NCI-H524 (cell line): ENCODE data around the gene SRSF3.
"Not testable (repeated sequence)": the region's sequence is repeated elsewhere in the genome, so short reads cannot be mapped to it uniquely, and the experiment has no call there.

Experiments
- DNase-seq, 2 experiments: peaks; one replicate each; lab custom pipeline; 2025; lab: John Stamatoyannopoulos, UW

The SRSF3 gene

GRCh38 chr6:36604090-36605060 lies 10.2 kb downstream of the SRSF3 start:
- DNase-seq, result no peak

GRCh38 chr6:36605143-36605542 lies 11.0 kb downstream of the SRSF3 start:
- DNase-seq, result no peak

GRCh38 chr6:36605560-36606391 lies 11.6 kb downstream of the SRSF3 start:
- no peak for DNase-seq

- DNase-seq, result peak in 1 of 2 experiments; percentile 14
These were observed 13.1 kb downstream of the SRSF3 start for GRCh38 chr6:36607305-36607682.

- no peak for DNase-seq
These were observed 13.7 kb downstream of the SRSF3 start for GRCh38 chr6:36607683-36608386.

- no peak for DNase-seq
These were observed 14.8 kb downstream of the SRSF3 start for GRCh38 chr6:36608788-36609563.

GRCh38 chr6:36609582-36609981 lies 15.4 kb downstream of the SRSF3 start:
- DNase-seq, result no peak

- no peak for DNase-seq
These were observed 16.1 kb downstream of the SRSF3 start for GRCh38 chr6:36610041-36610955.

GRCh38 chr6:36610956-36611336 lies 16.8 kb downstream of the SRSF3 start:
- no peak for DNase-seq

GRCh38 chr6:36611679-36612078 lies 17.5 kb downstream of the SRSF3 start:
- not testable (repeated sequence) for DNase-seq

GRCh38 chr6:36612101-36612625 lies 18.0 kb downstream of the SRSF3 start:
- no peak for DNase-seq

GRCh38 chr6:36613200-36613995 lies 19.2 kb downstream of the SRSF3 start:
- no peak for DNase-seq

GRCh38 chr6:36615018-36615761 lies 21.0 kb downstream of the SRSF3 start:
- DNase-seq, result peak in 1 of 2 experiments; percentile 43

- DNase-seq, result peak; percentile 60 to 86
These were observed 22.8 kb downstream of the SRSF3 start for GRCh38 chr6:36616893-36617521.

- no peak for DNase-seq
These were observed 24.5 kb downstream of the SRSF3 start for GRCh38 chr6:36618366-36619355.

GRCh38 chr6:36621371-36621855 lies 27.3 kb downstream of the SRSF3 start:
- no peak for DNase-seq
